PFSK-1 (cell line): ENCODE measurements around the gene ANAPC16.

Experiments used
- FOXP2 ChIP-seq: optimal IDR thresholded peaks from 2 replicates; pipeline ENCODE3; 2011; ENCODE audit warnings: borderline replicate concordance, control low read depth, inconsistent platforms; ENCODE audit not compliant: insufficient read depth; ENCODE audit errors: extremely low read length, extremely low read depth
- POLR2AphosphoS5 ChIP-seq: IDR thresholded peaks from 2 replicates; pipeline ENCODE4 v1.6.1; 2012; ENCODE audit warnings: low read depth, mild to moderate bottlenecking, control low read depth, low read length, moderate library complexity
- REST ChIP-seq, 2 experiments: IDR thresholded peaks; 2 replicates each; pipeline versions ENCODE4 v1.6.1 to v1.8.0; 2011 to 2012; ENCODE audit warnings: low read depth in 2 of 2, low read length in 2 of 2, control low read depth in 1 of 2, inconsistent platforms in 1 of 2, mild to moderate bottlenecking in 1 of 2, moderate library complexity in 1 of 2; ENCODE audit not compliant: insufficient read depth in 1 of 2
- SIN3A ChIP-seq: IDR thresholded peaks from 2 replicates; pipeline ENCODE4 v1.6.1; 2012; ENCODE audit warnings: mild to moderate bottlenecking, low read length, moderate library complexity, borderline replicate concordance; ENCODE audit not compliant: insufficient read depth
- TAF1 ChIP-seq: IDR thresholded peaks from 2 replicates; pipeline ENCODE4 v1.6.1; 2012; ENCODE audit warnings: low read length, control low read depth, borderline replicate concordance; ENCODE audit not compliant: insufficient read depth

The ANAPC16 gene

GRCh38 chr10:72276421-72277339 is 60.9 kb downstream of the ANAPC16 start:
- TF ChIP-seq FOXP2 (no peak), POLR2AphosphoS5 (peak; percentile 90)

GRCh38 chr10:72277340-72277995 is 61.7 kb downstream of the ANAPC16 start:
- TF ChIP-seq SIN3A (no peak), TAF1 (no peak), POLR2AphosphoS5 (no peak), FOXP2 (no peak), REST (IDR thresholded peaks at IDR 0.05; ENCODE audit: insufficient read depth in 1 of 2, low read depth in 2 of 2, low read length in 2 of 2) (no peak)

GRCh38 chr10:72277996-72278667 is 62.3 kb downstream of the ANAPC16 start:
- TF ChIP-seq POLR2AphosphoS5 (no peak), REST (IDR thresholded peaks at IDR 0.05; ENCODE audit: insufficient read depth in 1 of 2, low read depth in 2 of 2, low read length in 2 of 2) (no peak), TAF1 (no peak), FOXP2 (no peak), SIN3A (no peak)

- TF ChIP-seq SIN3A (no peak), POLR2AphosphoS5 (no peak), FOXP2 (no peak), REST (IDR thresholded peaks at IDR 0.05; ENCODE audit: insufficient read depth in 1 of 2, low read depth in 2 of 2, low read length in 2 of 2) (no peak), TAF1 (no peak)
These were observed 63.0 kb downstream of the ANAPC16 start for GRCh38 chr10:72278668-72279393.

- no peak for TF ChIP-seq FOXP2
These were observed 67.3 kb downstream of the ANAPC16 start for GRCh38 chr10:72283131-72283530.
